Omental fat pad (tissue), 4 donors: ENCODE data around the gene MAML3. TPM values are rescaled to one million over a fixed set of nuclear protein-coding genes. Genes with fewer than 3 reads are reported as not detected.

Experiments used
- ATAC-seq: fragments of 150-250 bp; one replicate; pipeline ENCODE4 v1.9.1; 2016; ENCODE audit warnings: mild to moderate bottlenecking, moderate library complexity; ENCODE audit not compliant: low FRiP score
- DNase-seq: peaks from one replicate; pipeline ENCODE4 v3.0.0-alpha.2; 2019; ENCODE audit warnings: low spot score
- total RNA-seq, 4 donors: library from RNA; depleted of rRNA; stranded (reverse); fragments of >200 nt; gene quantifications; one replicate each; pipeline ENCODE4 v1.1.0, GENCODE V29; 2016
- TF ChIP-seq, protein P1 (sequence below), 3 donors: fragments of 450-650 bp; IDR thresholded peaks; one replicate each; pipeline ENCODE4 v1.5.1; 2016 to 2017; ENCODE audit warnings: antibody characterized with exemption in 3 of 3, mild to moderate bottlenecking in 3 of 3, moderate library complexity in 2 of 3

The MAML3 gene
- total RNA-seq, 4 donors from 2014 or later, result 4.8 to 12.8 (median 11.7) TPM

DNA sequence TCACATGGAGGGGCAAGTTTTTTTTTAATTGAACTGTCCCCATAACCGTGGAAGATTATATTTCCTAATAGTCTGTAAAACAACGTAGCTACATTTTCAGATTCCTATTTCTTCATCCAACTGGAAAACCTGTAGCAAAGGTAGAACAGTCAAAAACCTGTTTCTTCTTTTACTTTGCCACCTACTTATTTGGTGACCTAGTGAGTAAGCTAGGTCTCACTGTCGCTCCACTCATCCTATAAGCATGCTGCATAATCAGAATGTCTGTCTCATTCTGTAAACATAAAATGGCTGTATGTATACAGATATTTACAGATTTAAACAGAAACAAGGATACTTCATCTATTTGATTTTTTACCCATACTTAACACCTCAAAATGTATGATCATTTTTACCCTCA lies 20.4 kb downstream of the MAML3 start:
- TF ChIP-seq, protein P1, sequence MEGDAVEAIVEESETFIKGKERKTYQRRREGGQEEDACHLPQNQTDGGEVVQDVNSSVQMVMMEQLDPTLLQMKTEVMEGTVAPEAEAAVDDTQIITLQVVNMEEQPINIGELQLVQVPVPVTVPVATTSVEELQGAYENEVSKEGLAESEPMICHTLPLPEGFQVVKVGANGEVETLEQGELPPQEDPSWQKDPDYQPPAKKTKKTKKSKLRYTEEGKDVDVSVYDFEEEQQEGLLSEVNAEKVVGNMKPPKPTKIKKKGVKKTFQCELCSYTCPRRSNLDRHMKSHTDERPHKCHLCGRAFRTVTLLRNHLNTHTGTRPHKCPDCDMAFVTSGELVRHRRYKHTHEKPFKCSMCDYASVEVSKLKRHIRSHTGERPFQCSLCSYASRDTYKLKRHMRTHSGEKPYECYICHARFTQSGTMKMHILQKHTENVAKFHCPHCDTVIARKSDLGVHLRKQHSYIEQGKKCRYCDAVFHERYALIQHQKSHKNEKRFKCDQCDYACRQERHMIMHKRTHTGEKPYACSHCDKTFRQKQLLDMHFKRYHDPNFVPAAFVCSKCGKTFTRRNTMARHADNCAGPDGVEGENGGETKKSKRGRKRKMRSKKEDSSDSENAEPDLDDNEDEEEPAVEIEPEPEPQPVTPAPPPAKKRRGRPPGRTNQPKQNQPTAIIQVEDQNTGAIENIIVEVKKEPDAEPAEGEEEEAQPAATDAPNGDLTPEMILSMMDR (IDR thresholded peaks at IDR 0.05), result no peak
- ATAC-seq, result no peak
- no peak for DNase-seq

DNA sequence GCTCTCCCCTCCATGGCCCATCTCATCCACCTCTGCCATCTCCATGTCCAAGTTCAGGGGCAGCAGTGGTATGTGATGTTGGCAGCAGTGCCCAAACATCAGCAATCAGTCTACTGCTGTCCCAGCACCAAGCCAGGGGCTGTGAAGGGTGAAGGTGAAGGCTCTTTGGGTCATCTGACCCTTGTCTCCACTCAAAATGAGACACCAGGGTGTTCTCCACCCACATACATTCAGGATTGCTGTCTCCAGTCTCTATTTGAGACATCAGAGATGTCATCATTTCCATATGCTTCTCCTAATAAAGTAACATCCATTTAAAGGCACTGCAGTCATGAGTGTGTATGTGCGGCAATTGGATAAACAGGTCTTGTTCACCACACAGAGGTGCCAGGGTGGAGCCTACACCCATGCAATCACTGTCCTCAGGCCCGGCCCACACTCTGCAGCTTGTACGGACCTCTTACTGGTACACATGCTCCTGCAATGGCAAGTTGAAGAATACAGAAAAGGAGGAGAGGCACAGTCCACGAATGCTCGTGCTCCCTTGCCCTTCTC lies 22.2 kb downstream of the MAML3 start:
- no peak for ATAC-seq
- DNase-seq, result no peak
- TF ChIP-seq, protein P1 (IDR thresholded peaks at IDR 0.05), result no peak

DNA sequence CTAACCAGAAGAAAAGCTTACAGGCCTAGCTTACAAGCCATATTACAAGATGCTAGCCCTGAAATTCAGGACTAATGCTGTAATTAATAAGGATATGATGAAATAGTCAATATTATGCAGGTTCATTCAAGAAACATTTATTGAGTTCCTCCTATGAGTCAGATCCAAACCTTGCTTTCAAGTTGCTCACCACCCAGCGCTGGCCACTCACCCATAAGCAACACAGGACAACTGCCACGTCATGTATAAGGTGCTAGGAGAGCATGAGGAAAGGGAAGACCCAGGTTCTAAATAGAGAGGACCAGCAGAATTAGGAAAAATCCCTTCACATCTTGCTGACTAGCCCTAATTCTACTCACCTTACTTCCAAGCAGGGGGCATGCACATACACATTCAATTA lies 23.3 kb downstream of the MAML3 start:
- no peak for DNase-seq
- TF ChIP-seq, protein P1 (IDR thresholded peaks at IDR 0.05), result no peak
- no peak for ATAC-seq

DNA sequence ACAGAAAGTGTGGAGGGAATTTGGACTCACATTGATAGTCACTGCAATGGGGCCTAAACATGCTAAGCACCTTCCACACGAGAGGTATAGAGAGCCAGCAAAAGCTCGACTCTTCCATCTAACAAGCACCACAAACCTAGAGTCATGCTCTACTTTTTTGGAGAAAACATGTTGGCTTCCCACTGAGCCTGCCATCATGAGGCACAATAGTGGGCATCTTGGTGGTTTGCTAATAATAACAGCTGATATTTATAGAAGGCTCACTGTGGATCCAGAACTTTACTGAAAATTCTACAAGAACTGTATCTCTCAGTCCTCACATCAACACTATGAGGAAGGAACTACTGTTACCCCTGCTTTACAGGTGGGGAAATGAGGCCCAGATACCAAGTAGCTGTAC lies 26.6 kb downstream of the MAML3 start:
- DNase-seq (no peak), ATAC-seq (no peak)
- TF ChIP-seq, protein P1 (IDR thresholded peaks at IDR 0.05), result no peak

DNA sequence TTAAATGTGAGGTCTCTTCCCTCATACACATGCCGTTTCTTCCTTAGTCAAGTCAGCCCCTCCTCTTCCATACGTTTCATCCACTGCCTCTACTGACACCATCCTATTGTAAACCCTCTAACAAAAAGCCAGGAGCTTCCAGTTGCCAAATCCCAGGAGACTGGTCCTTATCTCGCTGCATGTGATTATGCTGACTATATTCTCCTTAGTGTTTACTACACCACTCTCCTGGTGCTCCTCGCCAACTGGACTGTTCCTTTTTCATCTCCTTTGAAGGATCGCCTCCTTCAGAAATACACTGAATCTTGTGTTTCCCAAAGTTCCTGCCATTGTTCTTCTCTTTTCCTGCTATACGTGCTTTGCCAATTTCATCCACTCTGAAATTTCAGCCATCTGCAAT lies 27.7 kb downstream of the MAML3 start:
- ATAC-seq (no peak), DNase-seq (no peak)
- TF ChIP-seq, protein P1 (IDR thresholded peaks at IDR 0.05), result no peak

DNA sequence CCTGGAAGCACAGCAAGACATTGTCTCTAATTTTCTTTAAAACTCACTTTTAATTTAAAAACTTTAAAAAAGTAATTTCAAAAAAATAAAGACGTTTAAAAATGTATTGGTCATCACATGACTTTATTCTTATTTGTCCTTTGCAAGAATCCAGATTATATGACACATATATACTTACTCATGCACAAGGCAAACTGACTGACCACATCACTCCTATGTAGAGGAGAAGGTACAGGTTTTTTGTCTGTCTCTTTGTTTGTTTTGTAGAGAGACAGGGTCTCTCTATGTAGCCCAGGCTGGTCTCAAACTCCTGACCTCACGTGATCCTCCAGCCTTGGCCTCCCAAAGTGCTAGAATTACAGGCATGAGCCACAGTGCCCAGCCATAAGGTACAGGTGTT lies 28.6 kb downstream of the MAML3 start:
- TF ChIP-seq, protein P1 (IDR thresholded peaks at IDR 0.05), result no peak
- DNase-seq, result no peak
- ATAC-seq, result no peak

DNA sequence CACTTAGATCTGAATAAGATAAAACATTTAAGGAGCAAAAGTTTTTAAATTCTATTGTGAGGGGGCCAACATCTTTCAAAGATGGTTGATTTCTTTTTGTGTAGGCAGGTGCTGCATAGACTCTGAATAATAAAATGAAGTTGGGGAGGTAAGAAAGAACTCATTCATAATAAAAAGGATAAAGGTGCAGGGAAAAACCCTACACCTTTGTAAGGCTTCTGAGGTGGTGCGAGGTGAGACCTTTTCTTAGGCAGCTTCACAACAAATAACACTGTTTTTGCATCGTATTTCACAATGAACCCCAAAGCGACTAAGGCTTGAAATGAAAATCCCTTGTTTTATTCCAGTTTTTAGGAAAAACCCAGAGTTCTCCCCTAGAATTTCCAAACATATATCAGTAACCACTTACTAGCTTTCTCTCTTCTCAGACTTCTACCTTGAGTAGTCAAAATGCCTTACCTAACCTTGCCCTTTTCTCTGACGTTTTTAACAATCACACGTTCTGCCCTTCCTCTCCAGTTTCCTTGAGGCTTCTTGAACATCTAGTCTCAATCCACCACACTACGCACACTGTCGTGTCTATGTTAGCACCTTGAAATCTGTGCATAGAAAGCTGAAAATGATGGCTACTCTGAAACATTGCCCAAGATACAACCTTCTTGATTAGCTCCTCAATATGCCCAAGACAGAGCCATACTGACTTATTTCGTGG lies 30.2 kb downstream of the MAML3 start:
- DNase-seq (no peak), ATAC-seq (no peak)
- TF ChIP-seq, protein P1 (IDR thresholded peaks at IDR 0.05), result no peak
